Measurements from ENCODE around the gene CMTM8.

CMTM8 gene

DNA sequence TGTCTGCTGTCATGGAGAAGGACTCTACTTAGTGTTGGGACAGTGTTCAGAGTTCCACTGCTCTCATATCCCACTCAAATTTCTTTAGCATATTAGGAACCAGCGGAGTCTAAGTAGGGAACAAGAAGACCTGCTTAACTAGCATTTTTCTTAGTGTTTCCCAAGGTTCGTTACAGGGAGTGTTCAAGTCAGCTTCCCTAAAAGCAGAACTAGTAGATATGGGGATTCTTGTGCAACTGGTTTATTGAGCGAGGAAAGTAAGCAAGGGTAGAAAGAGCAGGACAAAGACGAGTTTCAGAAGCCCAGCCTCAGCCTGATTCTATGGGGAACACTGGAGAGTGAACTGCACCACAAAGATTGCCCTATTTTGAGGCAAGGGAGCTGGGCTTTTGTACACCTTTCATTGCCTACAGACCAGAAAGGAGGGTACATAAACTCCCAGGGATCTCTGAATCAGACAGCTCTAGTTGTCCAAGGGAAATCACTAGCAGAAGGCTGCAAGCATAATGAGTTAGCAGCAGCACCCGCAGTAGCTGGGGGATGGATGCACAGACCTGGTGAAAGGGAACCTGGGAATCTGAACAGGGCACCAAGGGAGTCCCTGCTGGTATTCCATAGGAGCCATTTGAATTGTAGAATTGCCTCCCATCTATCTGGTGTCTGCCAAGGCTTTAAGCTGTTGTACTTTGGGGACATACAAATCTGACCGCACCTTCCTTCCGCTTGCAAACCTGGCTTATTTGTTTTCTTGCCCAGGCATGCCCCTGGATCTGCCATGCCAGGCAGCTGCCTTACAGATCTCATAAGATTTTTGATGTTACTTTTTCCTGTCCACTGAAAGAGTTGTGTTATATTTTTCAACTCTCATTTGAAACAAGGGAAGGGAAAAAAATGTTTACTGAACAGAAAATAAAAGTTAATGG, 168.3 kb downstream of the CMTM8 start:
- no peak overlapping the region for H3K4me3 ChIP-seq (ENCODE audit: low read depth, low read length)
- DNase-seq (ENCODE audit: low read depth) = no peak
- TF ChIP-seq, protein P1, sequence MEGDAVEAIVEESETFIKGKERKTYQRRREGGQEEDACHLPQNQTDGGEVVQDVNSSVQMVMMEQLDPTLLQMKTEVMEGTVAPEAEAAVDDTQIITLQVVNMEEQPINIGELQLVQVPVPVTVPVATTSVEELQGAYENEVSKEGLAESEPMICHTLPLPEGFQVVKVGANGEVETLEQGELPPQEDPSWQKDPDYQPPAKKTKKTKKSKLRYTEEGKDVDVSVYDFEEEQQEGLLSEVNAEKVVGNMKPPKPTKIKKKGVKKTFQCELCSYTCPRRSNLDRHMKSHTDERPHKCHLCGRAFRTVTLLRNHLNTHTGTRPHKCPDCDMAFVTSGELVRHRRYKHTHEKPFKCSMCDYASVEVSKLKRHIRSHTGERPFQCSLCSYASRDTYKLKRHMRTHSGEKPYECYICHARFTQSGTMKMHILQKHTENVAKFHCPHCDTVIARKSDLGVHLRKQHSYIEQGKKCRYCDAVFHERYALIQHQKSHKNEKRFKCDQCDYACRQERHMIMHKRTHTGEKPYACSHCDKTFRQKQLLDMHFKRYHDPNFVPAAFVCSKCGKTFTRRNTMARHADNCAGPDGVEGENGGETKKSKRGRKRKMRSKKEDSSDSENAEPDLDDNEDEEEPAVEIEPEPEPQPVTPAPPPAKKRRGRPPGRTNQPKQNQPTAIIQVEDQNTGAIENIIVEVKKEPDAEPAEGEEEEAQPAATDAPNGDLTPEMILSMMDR (IDR thresholded peaks at IDR 0.05; ENCODE audit: insufficient read depth, low read depth, low read length, missing control alignments) = no peak

DNA sequence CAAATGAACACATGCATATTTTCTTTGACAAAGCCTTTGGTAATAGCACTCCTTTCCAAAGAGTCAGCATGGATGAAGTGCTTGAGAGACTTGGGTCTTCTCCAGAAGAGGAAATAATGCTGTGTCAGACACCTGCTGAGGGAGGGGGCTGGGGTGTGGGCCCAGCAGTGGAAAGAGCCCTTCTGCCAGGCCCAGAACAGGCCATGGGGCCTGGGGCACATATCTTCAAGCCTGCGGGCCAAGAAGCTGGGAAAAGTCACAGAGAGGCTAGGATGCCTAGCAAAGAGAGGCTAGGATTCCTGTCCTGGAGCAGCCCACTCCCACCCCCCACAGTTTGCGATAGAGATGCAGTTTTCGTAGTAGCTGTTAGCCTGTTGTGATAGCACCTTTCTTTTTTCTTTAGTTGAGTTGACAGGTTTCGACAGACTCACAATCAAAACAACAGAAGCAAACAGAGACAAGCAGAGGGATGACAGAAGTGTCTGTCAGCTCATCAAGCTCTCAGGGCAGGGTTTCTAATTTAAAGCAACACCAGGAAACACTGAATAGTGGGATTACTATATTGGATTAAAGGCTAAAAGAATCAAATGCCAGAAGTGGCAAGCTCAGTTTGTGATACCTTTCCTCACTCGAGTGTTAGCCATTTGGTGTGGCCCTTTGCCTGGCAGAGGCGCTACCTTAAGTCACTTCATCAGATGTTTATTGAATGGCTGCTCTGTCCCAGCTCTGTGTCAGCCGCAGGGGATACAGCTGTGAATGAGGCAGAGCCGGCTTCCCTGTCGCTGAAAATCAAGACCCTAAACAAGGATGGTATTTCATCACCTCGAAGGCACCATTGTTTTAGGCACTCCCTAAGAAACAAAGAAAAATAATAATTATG, 172.1 kb downstream of the CMTM8 start:
- DNase-seq (ENCODE audit: low read depth) = no peak
- no peak overlapping the region for H3K4me3 ChIP-seq (ENCODE audit: low read depth, low read length)
- TF ChIP-seq, protein P1 (IDR thresholded peaks at IDR 0.05; ENCODE audit: insufficient read depth, low read depth, low read length, missing control alignments) = no peak

DNA sequence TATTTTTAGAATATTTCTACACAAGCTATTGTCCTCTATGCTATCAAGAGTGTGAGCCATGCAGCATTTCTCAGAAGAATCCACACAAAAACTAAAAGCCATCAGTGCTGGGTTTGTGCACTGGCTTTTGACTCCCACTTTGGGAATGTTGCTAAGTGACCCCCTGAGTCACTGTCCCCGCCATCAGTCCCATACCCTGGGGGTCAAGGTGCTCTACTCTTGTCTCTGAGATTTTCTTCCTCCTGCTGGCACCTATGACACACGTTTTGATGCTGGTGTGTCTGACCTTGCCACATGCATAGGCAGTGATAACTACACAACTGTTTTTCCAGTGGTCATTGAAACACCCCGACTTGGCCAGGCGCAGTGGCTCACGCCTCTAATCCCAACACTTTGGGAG, 173.0 kb downstream of the CMTM8 start:
- TF ChIP-seq, protein P1 (IDR thresholded peaks at IDR 0.05; ENCODE audit: insufficient read depth, low read depth, low read length, missing control alignments) = no peak

DNA sequence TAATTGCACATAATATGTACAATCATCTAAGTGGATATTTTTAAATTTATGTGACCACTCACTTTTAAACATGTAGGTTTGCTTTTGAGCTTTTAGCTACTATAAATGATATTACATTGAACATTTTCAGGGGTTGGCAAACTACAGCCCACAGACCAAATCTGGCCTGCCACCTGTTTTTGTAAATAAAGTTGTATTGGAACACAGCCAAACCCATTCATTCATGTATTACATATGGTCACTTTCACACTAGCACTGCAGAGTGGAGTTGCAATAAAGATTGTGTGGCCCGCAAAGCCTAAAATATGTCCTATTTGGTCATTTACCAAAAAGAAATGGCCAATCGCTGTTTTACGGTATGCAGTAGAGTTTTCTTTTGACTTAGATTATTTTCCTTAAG, 174.4 kb downstream of the CMTM8 start:
- no peak for DNase-seq (ENCODE audit: low read depth)
- H3K4me3 ChIP-seq (ENCODE audit: low read depth, low read length) = no peak overlapping the region
- TF ChIP-seq, protein P1 (IDR thresholded peaks at IDR 0.05; ENCODE audit: insufficient read depth, low read depth, low read length, missing control alignments) = no peak

More for the DNA sequence above, 173.0 kb downstream of the CMTM8 start:
- no peak for DNase-seq (ENCODE audit: low read depth)
- no peak overlapping the region for H3K4me3 ChIP-seq (ENCODE audit: low read depth, low read length)

DNA sequence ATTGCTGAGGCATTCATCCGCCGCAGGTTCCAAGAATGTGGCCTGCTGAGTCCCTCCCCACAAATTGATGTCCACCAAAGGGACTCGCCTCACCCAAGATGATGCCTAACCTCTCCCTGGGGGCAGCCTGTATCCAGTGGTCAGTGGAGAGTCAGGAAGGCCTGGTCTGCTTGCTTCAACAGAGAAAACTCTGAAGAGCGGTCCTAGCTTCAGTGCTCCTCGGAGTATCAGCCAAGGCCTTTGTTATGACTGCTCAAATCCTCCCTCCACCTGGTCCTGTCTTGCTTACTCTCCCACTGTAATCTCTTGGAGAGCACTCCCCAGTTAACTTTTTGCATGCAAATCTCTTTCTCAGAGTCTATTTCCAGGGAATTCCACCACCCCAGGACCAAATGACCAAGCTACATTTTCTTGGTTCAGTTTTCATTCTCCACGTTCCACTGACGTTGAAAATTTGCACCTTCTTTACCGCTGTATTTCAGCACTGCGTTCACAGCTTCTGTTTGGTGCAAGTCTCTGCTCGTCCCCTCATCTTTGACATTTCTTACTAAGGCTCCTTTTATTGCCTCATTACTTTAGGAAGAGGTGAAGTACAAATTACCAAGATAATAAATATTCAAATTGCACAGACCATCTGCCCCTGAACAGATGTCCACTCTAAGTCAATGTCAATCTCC, 175.5 kb downstream of the CMTM8 start:
- TF ChIP-seq, protein P1 (IDR thresholded peaks at IDR 0.05; ENCODE audit: insufficient read depth, low read depth, low read length, missing control alignments) = no peak
- H3K4me3 ChIP-seq (ENCODE audit: low read depth, low read length) = no peak overlapping the region
- no peak for DNase-seq (ENCODE audit: low read depth)

DNA sequence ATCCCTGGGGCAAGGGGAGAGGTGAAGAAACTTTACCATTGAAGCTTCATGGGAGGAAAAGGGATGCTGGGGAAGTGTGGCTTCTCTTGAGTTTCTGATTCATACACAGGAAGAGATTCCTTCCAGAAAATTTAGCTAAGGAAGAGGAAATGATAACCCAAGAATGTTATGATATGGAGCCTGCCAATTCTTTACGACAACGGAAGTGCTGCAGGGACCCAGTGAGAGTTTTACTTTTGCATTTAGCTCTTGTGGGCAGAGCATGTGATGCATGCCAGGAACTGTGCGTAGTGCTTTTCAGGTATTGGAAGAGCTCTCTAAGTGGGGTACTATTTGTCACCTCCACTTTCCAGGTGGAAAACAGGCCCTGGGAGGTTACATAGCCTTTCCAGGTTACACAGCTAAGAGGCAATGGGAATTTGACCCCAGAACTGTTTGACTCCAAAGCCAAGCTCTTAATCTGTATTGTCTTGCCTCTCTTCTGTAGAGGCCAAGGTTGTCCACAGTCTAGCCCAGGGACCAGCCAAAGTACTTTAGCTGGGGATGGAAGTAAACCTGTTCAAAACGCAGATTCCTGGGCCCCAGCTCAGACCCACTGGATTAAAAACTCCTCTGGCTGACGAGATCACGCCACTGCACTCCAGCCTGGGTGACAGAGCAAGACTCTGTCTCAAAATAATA, 176.2 kb downstream of the CMTM8 start:
- H3K4me3 ChIP-seq (ENCODE audit: low read depth, low read length) = no peak overlapping the region
- TF ChIP-seq, protein P1 (IDR thresholded peaks at IDR 0.05; ENCODE audit: insufficient read depth, low read depth, low read length, missing control alignments) = no peak

More for the DNA sequence above, 176.2 kb downstream of the CMTM8 start:
- no peak for DNase-seq (ENCODE audit: low read depth)

Measured in GM12865 (cell line).